Lung (tissue), 12 donors: ENCODE results near the gene TOR4A. TPM values are rescaled to one million over a fixed set of nuclear protein-coding genes. Genes with fewer than 3 reads are reported as not detected.

Source experiments
- ATAC-seq: fragments of 200-7000 bp; cut with Tn5 transposase; one replicate; pipeline ENCODE4 v1.9.1; 2020; ENCODE audit warnings: moderate number of reproducible peaks; ENCODE audit not compliant: insufficient read depth, low FRiP score
- DNase-seq, 3 donors: peaks; one replicate each; pipeline ENCODE4 v3.0.0-alpha.2; 2013 to 2017
- H3K27ac ChIP-seq, 2 donors: one replicate each; pipeline ENCODE4 v1.5.1; 2013; ENCODE audit warnings: mild to moderate bottlenecking in 2 of 2, moderate library complexity in 2 of 2, control low read depth in 1 of 2, inconsistent platforms in 1 of 2, low read depth in 1 of 2, low read length in 1 of 2
- H3K27me3 ChIP-seq, 3 donors: one replicate each; pipeline ENCODE4 v1.5.1; 2013; ENCODE audit warnings: low read length in 2 of 3; ENCODE audit not compliant: control insufficient read depth in 3 of 3, insufficient read depth in 3 of 3
- H3K36me3 ChIP-seq, 4 donors: one replicate each; pipeline ENCODE4 v1.5.1; 2013; ENCODE audit warnings: low read length in 4 of 4, mild to moderate bottlenecking in 1 of 4, moderate library complexity in 1 of 4; ENCODE audit not compliant: control insufficient read depth in 4 of 4, insufficient read depth in 4 of 4
- H3K4me1 ChIP-seq, 5 donors: one replicate each; pipeline ENCODE4 v1.5.1; 2013; ENCODE audit warnings: low read length in 5 of 5, mild to moderate bottlenecking in 2 of 5, moderate library complexity in 1 of 5; ENCODE audit not compliant: control insufficient read depth in 5 of 5, insufficient read depth in 5 of 5
- H3K4me3 ChIP-seq: one replicate; pipeline ENCODE4 v1.5.1; 2013; ENCODE audit warnings: mild to moderate bottlenecking, control low read depth, moderate library complexity
- H3K9ac ChIP-seq, 2 donors: one replicate each; pipeline ENCODE4 v1.5.1; 2013; ENCODE audit warnings: low read length in 2 of 2, control low read depth in 1 of 2; ENCODE audit not compliant: insufficient read depth in 1 of 2
- H3K9me3 ChIP-seq, 4 donors: one replicate each; pipeline ENCODE4 v1.5.1; 2013; ENCODE audit warnings: low read length in 3 of 4, mild to moderate bottlenecking in 1 of 4, moderate library complexity in 1 of 4; ENCODE audit not compliant: control insufficient read depth in 4 of 4, insufficient read depth in 3 of 4
- WGBS, 2 donors: extraction: QIAGEN DNeasy Blood & Tissue Kit; methylation state at CpG; one replicate each; pipeline ENCODE4 v1.1.7; 2013; 5-methylcytosine and 5-hydroxymethylcytosine counted together
- polyA plus RNA-seq, 2 donors: library from polyadenylated mRNA; stranded (reverse); fragments of 200-250 nt; gene quantifications; one replicate each; pipeline ENCODE4 v1.2.1, GENCODE V29; 2013
- total RNA-seq, 2 donors: library from RNA; depleted of rRNA in 1 of 2; stranded (reverse); fragments of >200 nt in 1 of 2; gene quantifications; one replicate each; pipeline ENCODE4 v1.2.1, GENCODE V29; 2014 to 2021
- TF ChIP-seq, protein P1 (sequence below): IDR thresholded peaks from 2 replicates; pipeline ENCODE4 v1.5.1; 2012; ENCODE audit warnings: mild to moderate bottlenecking; ENCODE audit errors: control extremely low read depth, extremely low read depth
- donor health status: control.
- donor health status: control.
- donor health status: Bipolar disorder and iron deficiency.
- donor health status: healthy.
- donor health status: DM: yes; HTN: yes; CAD: no.

Gene TOR4A
- total and polyA plus RNA-seq, 4 donors = 9.6 to 42.5 (median 20.7) TPM

DNA sequence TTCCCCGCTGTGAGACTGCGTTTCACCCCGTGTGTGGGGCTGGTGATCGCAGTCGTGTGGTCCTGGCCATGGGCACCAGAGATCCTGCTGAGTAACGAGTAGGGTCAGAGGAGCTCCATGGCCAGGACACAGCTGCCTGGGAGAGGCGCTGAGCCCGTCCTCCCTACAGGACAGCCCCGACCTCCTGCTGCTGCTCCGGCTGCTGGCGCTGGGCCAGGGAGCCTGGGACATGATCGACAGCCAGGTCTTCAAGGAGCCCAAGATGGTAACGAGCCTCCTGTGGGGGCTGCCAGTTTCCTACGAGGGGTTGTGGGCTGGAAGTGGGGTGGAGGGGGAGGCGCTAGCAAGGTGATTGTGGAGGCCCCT lies 11.4 kb upstream of the TOR4A start:
- H3K36me3 ChIP-seq = peaks cover 11 to 41% (median 16%) of the 10 kb centered on the region in 4 donors
- H3K27ac ChIP-seq = no peak overlapping the region
- no peak overlapping the region for H3K9ac ChIP-seq
- TF ChIP-seq, protein P1, sequence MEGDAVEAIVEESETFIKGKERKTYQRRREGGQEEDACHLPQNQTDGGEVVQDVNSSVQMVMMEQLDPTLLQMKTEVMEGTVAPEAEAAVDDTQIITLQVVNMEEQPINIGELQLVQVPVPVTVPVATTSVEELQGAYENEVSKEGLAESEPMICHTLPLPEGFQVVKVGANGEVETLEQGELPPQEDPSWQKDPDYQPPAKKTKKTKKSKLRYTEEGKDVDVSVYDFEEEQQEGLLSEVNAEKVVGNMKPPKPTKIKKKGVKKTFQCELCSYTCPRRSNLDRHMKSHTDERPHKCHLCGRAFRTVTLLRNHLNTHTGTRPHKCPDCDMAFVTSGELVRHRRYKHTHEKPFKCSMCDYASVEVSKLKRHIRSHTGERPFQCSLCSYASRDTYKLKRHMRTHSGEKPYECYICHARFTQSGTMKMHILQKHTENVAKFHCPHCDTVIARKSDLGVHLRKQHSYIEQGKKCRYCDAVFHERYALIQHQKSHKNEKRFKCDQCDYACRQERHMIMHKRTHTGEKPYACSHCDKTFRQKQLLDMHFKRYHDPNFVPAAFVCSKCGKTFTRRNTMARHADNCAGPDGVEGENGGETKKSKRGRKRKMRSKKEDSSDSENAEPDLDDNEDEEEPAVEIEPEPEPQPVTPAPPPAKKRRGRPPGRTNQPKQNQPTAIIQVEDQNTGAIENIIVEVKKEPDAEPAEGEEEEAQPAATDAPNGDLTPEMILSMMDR = no peak
- no peaks in the 10 kb centered on the region for H3K9me3 ChIP-seq
- peaks cover 0 to 14% (median 4%) of the 10 kb centered on the region in 5 donors for H3K4me1 ChIP-seq
- H3K27me3 ChIP-seq = no peaks in the 10 kb centered on the region
- DNase-seq (no peak), ATAC-seq (no peak)
- WGBS, 2 donors = 90 to 92% methylated on average over 15 of the region's 15 CpGs
- H3K4me3 ChIP-seq = no peak overlapping the region

DNA sequence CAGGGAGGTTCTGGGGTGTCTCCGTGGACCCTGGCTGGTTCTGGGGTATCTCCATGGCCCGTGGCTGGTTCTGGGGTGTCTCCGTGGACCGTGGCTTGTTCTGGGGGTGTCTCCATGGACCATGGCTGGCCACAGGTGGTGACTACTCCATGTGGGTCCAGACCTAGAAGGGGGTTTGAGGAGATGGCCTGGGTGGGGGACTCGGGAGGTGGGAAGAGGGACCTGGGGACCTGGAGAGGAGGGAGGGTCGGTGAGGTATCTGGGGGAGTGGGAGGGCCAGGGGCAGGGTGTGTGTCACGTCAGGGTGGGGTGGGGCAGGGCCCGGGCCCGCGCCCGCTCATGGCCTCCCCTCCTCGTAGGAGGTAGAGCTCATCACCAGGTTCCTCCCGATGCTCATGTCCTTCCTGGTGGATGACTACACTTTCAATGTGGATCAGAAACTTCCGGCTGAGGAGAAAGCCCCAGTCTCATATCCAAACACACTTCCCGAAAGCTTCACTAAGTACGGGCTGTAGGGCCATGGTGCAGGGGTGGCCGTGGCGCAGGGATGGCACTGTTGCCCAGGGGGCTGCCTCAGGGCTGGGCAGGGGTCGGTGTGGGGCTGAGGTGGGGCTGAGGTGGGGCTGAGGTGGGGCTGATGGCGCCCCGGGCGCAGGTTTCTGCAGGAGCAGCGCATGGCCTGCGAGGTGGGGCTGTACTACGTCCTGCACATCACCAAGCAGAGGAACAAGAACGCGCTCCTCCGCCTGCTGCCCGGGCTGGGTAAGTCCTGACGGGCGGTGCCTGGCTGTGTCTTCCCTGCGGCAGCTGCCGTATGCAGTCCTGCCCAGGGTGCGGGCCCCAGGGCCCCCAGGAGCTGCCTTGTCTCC lies 10.7 kb upstream of the TOR4A start:
- Histone ChIP-seq H3K27me3 (no peaks in the 10 kb centered on the region), H3K9me3 (no peaks in the 10 kb centered on the region), H3K27ac (no peak overlapping the region), H3K9ac (no peak overlapping the region), H3K4me3 (no peak overlapping the region), H3K36me3 (peaks cover 11 to 43% (median 15%) of the 10 kb centered on the region in 4 donors), H3K4me1 (peaks cover 0 to 14% (median 4%) of the 10 kb centered on the region in 5 donors)
- ATAC-seq (no peak), DNase-seq (no peak)
- TF ChIP-seq, protein P1 = no peak
- WGBS, 2 donors = 91 to 93% methylated on average over 34 of the region's 34 CpGs

DNA sequence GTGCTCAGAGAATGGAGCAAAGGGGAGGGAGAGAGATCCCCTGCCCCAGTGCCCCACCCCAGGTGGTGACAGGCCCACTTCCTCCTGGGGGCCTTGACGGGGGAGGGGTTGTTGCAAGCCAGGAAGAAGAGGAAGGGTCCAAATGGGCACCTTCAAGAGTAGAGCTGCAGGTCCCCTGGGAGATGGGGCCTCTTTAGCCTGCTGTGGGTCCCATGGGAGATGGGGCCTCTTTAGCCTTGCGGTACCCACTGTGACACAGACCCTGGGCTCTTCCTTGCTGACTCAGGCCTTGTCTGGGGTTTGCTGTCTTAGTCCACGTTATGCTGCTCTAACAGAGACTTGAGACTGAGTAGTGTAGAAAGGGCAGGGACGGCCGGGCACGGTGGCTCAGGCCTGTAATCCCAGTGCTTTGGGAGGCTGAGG lies 9.6 kb upstream of the TOR4A start:
- 58 to 83% methylated on average over 6 of the region's 6 CpGs for WGBS, 2 donors
- H3K36me3 ChIP-seq = peaks cover 11 to 52% (median 20%) of the 10 kb centered on the region in 4 donors
- H3K9me3 ChIP-seq = no peaks in the 10 kb centered on the region
- peak overlapping the region; percentile 59 to 64 for H3K27ac ChIP-seq
- H3K4me3 ChIP-seq = no peak overlapping the region
- ATAC-seq (no peak), DNase-seq (no peak)
- no peak overlapping the region for H3K9ac ChIP-seq
- H3K27me3 ChIP-seq = no peaks in the 10 kb centered on the region
- peaks cover 0 to 14% (median 4%) of the 10 kb centered on the region in 5 donors for H3K4me1 ChIP-seq
- TF ChIP-seq, protein P1 = no peak
